GM12891 (cell line): ENCODE measurements around the gene GPR42.
"Not testable (repeated sequence)": the region's sequence is repeated elsewhere in the genome, so short reads cannot be mapped to it uniquely, and the experiment has no call there.

Source experiments
- DNase-seq: peaks from one replicate; pipeline ENCODE4 v3.0.0; 2011; ENCODE audit warnings: low spot score; ENCODE audit not compliant: insufficient read length
- FAIRE-seq: peaks from 2 replicates; lab custom pipeline; 2011; peaks lifted over from hg19 to GRCh38; lab: Jason Lieb, UNC
- PAX5 ChIP-seq: IDR thresholded peaks from 2 replicates; pipeline ENCODE4 v1.6.1; 2011; ENCODE audit warnings: low read length, moderate library complexity, mild to moderate bottlenecking; ENCODE audit not compliant: insufficient read depth, severe bottlenecking
- POLR2A ChIP-seq: IDR thresholded peaks from 2 replicates; pipeline ENCODE4 v1.6.1; 2011; ENCODE audit warnings: low read depth, low read length, control low read depth
- POLR2AphosphoS5 ChIP-seq: IDR thresholded peaks from 2 replicates; pipeline ENCODE4 v1.6.1; 2011; ENCODE audit warnings: low read depth, low read length, control low read depth
- POU2F2 ChIP-seq: IDR thresholded peaks from 2 replicates; pipeline ENCODE4 v1.6.1; 2011; ENCODE audit warnings: low read depth, mild to moderate bottlenecking, control low read depth, low read length, moderate library complexity
- SPI1 ChIP-seq: IDR thresholded peaks from 2 replicates; pipeline ENCODE4 v1.6.1; 2011; ENCODE audit warnings: low read depth, low read length, control low read depth
- TAF1 ChIP-seq: IDR thresholded peaks from 2 replicates; pipeline ENCODE4 v1.6.1; 2011; ENCODE audit warnings: low read depth, low read length, control low read depth

The GPR42 gene

GRCh38 chr19:35377656-35378055 lies 6.8 kb downstream of the GPR42 start:
- FAIRE-seq = no peak
- TF ChIP-seq SPI1 = no peak
- no peak for TF ChIP-seq POLR2AphosphoS5
- no peak for TF ChIP-seq POU2F2
- TF ChIP-seq PAX5 = no peak
- no peak for TF ChIP-seq POLR2A
- TF ChIP-seq TAF1 = no peak
- no peak for DNase-seq

- FAIRE-seq = no peak
- no peak for TF ChIP-seq POU2F2
- no peak for TF ChIP-seq SPI1
- no peak for TF ChIP-seq TAF1
- no peak for TF ChIP-seq POLR2AphosphoS5
- TF ChIP-seq PAX5 = no peak
- no peak for TF ChIP-seq POLR2A
- DNase-seq = no peak
Observed at GRCh38 chr19:35378356-35378755, 7.5 kb downstream of the GPR42 start.

GRCh38 chr19:35379545-35379944 lies 8.7 kb downstream of the GPR42 start:
- FAIRE-seq, DNase-seq: not testable (repeated sequence)

GRCh38 chr19:35379992-35380391 lies 9.1 kb downstream of the GPR42 start:
- FAIRE-seq (no peak), DNase-seq (no peak)
- TF ChIP-seq POU2F2 (no peak), POLR2AphosphoS5 (no peak)

GRCh38 chr19:35380450-35381124 lies 9.7 kb downstream of the GPR42 start:
- DNase-seq (no peak), FAIRE-seq (no peak)
- no peak for TF ChIP-seq TAF1
- no peak for TF ChIP-seq POLR2AphosphoS5
- TF ChIP-seq SPI1 = no peak
- no peak for TF ChIP-seq POLR2A
- TF ChIP-seq PAX5 = no peak
- no peak for TF ChIP-seq POU2F2

- TF ChIP-seq SPI1 = no peak
- no peak for TF ChIP-seq POU2F2
- TF ChIP-seq TAF1 = no peak
- TF ChIP-seq POLR2A = no peak
- no peak for TF ChIP-seq PAX5
- no peak for TF ChIP-seq POLR2AphosphoS5
- no peak for FAIRE-seq
- no peak for DNase-seq
Observed at GRCh38 chr19:35381318-35381717, 10.4 kb downstream of the GPR42 start.

GRCh38 chr19:35381926-35382325 lies 11.1 kb downstream of the GPR42 start:
- TF ChIP-seq POLR2A = no peak
- no peak for TF ChIP-seq POU2F2
- TF ChIP-seq PAX5 = no peak
- TF ChIP-seq POLR2AphosphoS5 = no peak
- no peak for TF ChIP-seq TAF1
- no peak for TF ChIP-seq SPI1
- DNase-seq (no peak), FAIRE-seq (no peak)

- DNase-seq (no peak), FAIRE-seq (no peak)
- no peak for TF ChIP-seq POLR2A
- TF ChIP-seq POLR2AphosphoS5 = no peak
- no peak for TF ChIP-seq TAF1
Observed at GRCh38 chr19:35383536-35383935, 12.7 kb downstream of the GPR42 start.

GRCh38 chr19:35388277-35389054 lies 17.6 kb downstream of the GPR42 start:
- DNase-seq (no peak), FAIRE-seq (peak; percentile 43)
- TF ChIP-seq POLR2A = no peak
- TF ChIP-seq TAF1 = no peak
- no peak for TF ChIP-seq POLR2AphosphoS5
- no peak for TF ChIP-seq PAX5
- no peak for TF ChIP-seq SPI1
- TF ChIP-seq POU2F2 = no peak

GRCh38 chr19:35389192-35389861 lies 18.5 kb downstream of the GPR42 start:
- DNase-seq = no peak
- no peak for TF ChIP-seq POLR2AphosphoS5
- no peak for TF ChIP-seq SPI1
- no peak for TF ChIP-seq POU2F2
- no peak for TF ChIP-seq PAX5
- TF ChIP-seq POLR2A = no peak
- no peak for TF ChIP-seq TAF1
- FAIRE-seq = no peak
